Thyroid gland (tissue), 4 donors: ENCODE data around the gene TDRD1. TPM values are rescaled to one million over a fixed set of nuclear protein-coding genes. Genes with fewer than 3 reads are reported as not detected.

Experiments used
- DNase-seq, 2 donors: peaks; one replicate each; pipeline ENCODE4 v3.0.0-alpha.2; 2019
- H3K27ac ChIP-seq, 3 donors: fragments of 200-600 bp; sonication (generic); 1 replicate in 2 of 3; 2 replicates in 1 of 3; pipeline ENCODE4 v1.5.1; 2016 to 2019; ENCODE audit warnings: mild to moderate bottlenecking in 1 of 3, moderate library complexity in 1 of 3
- H3K27me3 ChIP-seq: fragments of 200-600 bp; sonication (generic); one replicate; pipeline ENCODE4 v1.5.1; 2019
- H3K36me3 ChIP-seq, 2 donors: fragments of 200-600 bp; sonication (generic); one replicate each; pipeline ENCODE4 v1.5.1; 2016 to 2019
- H3K4me1 ChIP-seq, 2 donors: fragments of 200-600 bp; sonication (generic); one replicate each; pipeline ENCODE4 v1.5.1; 2017 to 2019
- H3K4me3 ChIP-seq, 3 donors: fragments of 200-600 bp; sonication (generic); replicated peaks in 1 of 3; 1 replicate in 2 of 3; 2 replicates in 1 of 3; pipeline ENCODE4 v1.5.1; 2016; ENCODE audit warnings: mild to moderate bottlenecking in 1 of 3
- H3K9me3 ChIP-seq: fragments of 200-600 bp; sonication (generic); one replicate; pipeline ENCODE4 v1.5.1; 2017
- CTCF ChIP-seq, 6 experiments: fragments of 200-600 bp in 3 of 6; fragments of 450-650 bp in 3 of 6; sonication (generic) in 3 of 6; IDR thresholded peaks; one replicate each; pipeline ENCODE4 v1.5.1; 2016 to 2019; ENCODE audit warnings: antibody characterized with exemption in 6 of 6, mild to moderate bottlenecking in 2 of 6, inconsistent platforms in 1 of 6, moderate library complexity in 1 of 6
- POLR2A ChIP-seq, 2 donors: fragments of 450-650 bp; IDR thresholded peaks; one replicate each; pipeline ENCODE4 v1.6.1; 2017; ENCODE audit warnings: antibody characterized with exemption in 2 of 2, mild to moderate bottlenecking in 2 of 2, moderate library complexity in 1 of 2
- WGBS, 2 donors: methylation state at CpG; one replicate each; pipeline ENCODE4 v1.1.5; 2017; 5-methylcytosine and 5-hydroxymethylcytosine counted together
- intact Hi-C: fragments of 100-400 bp; cut with DNase I; formaldehyde crosslinking; loops from one replicate; pipeline ENCODE4 v1.15.1; 2023
- total RNA-seq, 4 donors: library from RNA; depleted of rRNA; stranded (reverse); fragments of >200 nt; gene quantifications; one replicate each; pipeline ENCODE4 v1.2.3, GENCODE V29; 2016

The TDRD1 gene
- total RNA-seq, 4 donors from 2014 or later: 0.22 to 0.67 TPM; not detected in 2

- Histone ChIP-seq H3K9me3 (no peaks in the 10 kb centered on the region), H3K36me3 (no peaks in the 10 kb centered on the region), H3K27ac (no peak overlapping the region), H3K27me3 (no peaks in the 10 kb centered on the region), H3K4me1 (no peaks in the 10 kb centered on the region), H3K4me3 (no peak overlapping the region)
- WGBS, 2 donors: 83 to 90% methylated on average over 2 of the region's 2 CpGs
- intact Hi-C loops: no loop called here
- DNase-seq: no peak
- TF ChIP-seq CTCF (IDR thresholded peaks at IDR 0.05) (no peak), POLR2A (IDR thresholded peaks at IDR 0.05) (no peak)
These were observed 15.9 kb downstream of the TDRD1 start for GRCh38 chr10:114195079-114195478.

DNA sequence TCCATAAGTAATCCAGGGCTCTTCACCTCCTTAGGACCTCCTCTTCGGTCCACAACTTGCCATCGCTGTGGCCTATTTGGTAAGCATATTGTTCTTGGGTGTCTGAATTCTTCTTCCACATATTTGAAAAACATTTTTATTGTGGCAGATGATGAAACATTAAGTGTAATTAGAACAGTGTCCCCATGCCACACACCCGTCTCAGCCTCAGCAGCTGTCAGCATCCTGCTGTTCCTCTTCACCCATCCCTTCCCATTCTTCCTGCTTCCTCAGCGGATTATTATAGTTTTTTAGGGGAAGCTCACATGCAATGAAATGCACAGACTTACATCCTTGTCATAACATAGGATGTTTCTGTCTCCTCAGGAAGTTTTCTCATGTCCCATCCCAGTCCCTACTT, 20.1 kb downstream of the TDRD1 start:
- no peak for TF ChIP-seq POLR2A (IDR thresholded peaks at IDR 0.05)
- TF ChIP-seq CTCF (IDR thresholded peaks at IDR 0.05): no peak
- 87 to 90% methylated on average over 4 of the region's 4 CpGs for WGBS, 2 donors
- intact Hi-C loops: no loop called here

DNA sequence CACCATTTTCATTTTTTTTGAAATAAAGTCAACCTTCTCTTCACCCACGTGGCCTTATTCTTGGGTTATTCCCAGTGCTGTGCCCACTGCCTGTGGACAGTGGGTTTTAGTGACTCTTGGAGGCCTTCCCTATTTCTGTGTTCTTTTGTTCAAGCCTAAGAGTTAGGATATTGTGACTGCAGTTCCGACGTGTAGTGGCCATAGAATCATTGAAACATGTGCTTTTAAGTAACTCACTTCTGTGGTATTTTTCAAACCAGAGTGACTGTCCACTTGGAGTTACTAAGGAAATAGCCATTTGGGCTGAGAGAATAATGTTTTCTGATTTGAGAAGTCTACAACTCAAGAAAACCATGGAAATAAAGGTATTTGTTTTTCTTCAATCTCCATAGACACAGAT, 23.7 kb downstream of the TDRD1 start:
- Histone ChIP-seq H3K27ac (no peak overlapping the region), H3K4me3 (no peak overlapping the region), H3K36me3 (no peaks in the 10 kb centered on the region), H3K27me3 (no peaks in the 10 kb centered on the region), H3K9me3 (no peaks in the 10 kb centered on the region), H3K4me1 (no peaks in the 10 kb centered on the region)
- no peak for DNase-seq
- TF ChIP-seq POLR2A (IDR thresholded peaks at IDR 0.05) (no peak), CTCF (IDR thresholded peaks at IDR 0.05) (no peak)
- 60 to 70% methylated on average over 3 of the region's 3 CpGs for WGBS, 2 donors
- intact Hi-C loops: no loop called here

More for the DNA sequence above, 20.1 kb downstream of the TDRD1 start:
- DNase-seq: no peak
- H3K4me3 ChIP-seq: no peak overlapping the region
- H3K27ac ChIP-seq: no peak overlapping the region
- H3K9me3 ChIP-seq: no peaks in the 10 kb centered on the region
- H3K27me3 ChIP-seq: no peaks in the 10 kb centered on the region
- H3K36me3 ChIP-seq: no peaks in the 10 kb centered on the region
- no peaks in the 10 kb centered on the region for H3K4me1 ChIP-seq

DNA sequence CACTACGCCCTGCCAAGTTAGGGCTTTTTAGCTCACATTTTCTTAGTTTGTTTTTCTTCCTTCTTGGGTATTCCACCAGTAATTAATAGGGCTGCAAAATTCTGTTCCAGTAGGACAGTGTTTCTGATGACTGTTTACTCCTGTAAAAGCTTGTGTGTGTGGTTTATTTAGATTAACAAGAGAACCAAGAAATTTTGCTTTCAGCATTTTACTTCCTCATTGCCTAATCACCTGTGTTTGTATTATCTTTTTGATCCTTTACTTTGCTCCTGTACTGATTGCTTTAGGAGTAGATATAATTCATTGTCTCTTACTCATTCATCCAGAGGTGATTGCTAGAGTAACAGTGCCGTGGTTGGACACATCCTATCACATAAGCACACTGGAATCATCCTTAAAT, 27.7 kb downstream of the TDRD1 start:
- Histone ChIP-seq H3K27me3 (no peaks in the 10 kb centered on the region), H3K4me1 (no peaks in the 10 kb centered on the region), H3K36me3 (no peaks in the 10 kb centered on the region), H3K4me3 (no peak overlapping the region), H3K9me3 (no peaks in the 10 kb centered on the region), H3K27ac (no peak overlapping the region)
- no peak for TF ChIP-seq POLR2A (IDR thresholded peaks at IDR 0.05)
- no peak for TF ChIP-seq CTCF (IDR thresholded peaks at IDR 0.05)
- WGBS, 2 donors: 64 to 67% methylated on average over 2 of the region's 2 CpGs
- DNase-seq: no peak
- intact Hi-C loops: no loop called here

GRCh38 chr10:114207349-114207748, 28.2 kb downstream of the TDRD1 start:
- Histone ChIP-seq H3K36me3 (no peaks in the 10 kb centered on the region), H3K27ac (no peak overlapping the region), H3K4me1 (no peaks in the 10 kb centered on the region), H3K9me3 (no peaks in the 10 kb centered on the region), H3K4me3 (no peak overlapping the region), H3K27me3 (no peaks in the 10 kb centered on the region)
- TF ChIP-seq POLR2A (IDR thresholded peaks at IDR 0.05) (no peak), CTCF (IDR thresholded peaks at IDR 0.05) (no peak)
- DNase-seq: no peak
- intact Hi-C loops: no loop called here
- WGBS, 2 donors: 74 to 90% methylated on average over 1 of the region's 1 CpG
